22Rv1 (cell line): ENCODE results near the gene SCGB2B2.

Source experiments
- ZFX ChIP-seq: fragments of 450-650 bp; IDR thresholded peaks from 2 replicates; pipeline ENCODE4 v1.6.1; 2017; ENCODE audit warnings: antibody characterized with exemption, borderline replicate concordance
- TF ChIP-seq, protein P1 (sequence below): fragments of 450-650 bp; IDR thresholded peaks from 2 replicates; pipeline ENCODE4 v1.5.1; 2017; ENCODE audit warnings: mild to moderate bottlenecking

DNA sequence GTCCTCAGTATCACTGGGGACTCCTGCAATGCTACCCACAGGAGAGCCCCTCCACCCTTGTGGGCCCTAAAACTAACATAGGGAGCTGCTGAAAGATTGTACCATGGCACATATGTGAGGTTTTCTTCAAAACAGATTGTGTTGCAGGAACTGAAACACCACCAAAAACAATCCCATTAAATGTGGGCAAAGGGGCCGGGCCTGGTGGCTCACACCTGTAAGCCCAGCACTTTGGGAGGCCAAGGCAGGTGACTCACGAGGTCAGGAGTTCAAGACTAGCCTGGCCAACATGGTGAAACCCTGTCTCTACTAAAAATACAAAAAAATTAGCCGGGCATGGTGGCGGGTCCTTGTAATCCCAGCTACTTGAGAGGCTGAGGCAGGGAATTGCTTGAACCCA is 34.7 kb downstream of the SCGB2B2 start:
- TF ChIP-seq, protein P1, sequence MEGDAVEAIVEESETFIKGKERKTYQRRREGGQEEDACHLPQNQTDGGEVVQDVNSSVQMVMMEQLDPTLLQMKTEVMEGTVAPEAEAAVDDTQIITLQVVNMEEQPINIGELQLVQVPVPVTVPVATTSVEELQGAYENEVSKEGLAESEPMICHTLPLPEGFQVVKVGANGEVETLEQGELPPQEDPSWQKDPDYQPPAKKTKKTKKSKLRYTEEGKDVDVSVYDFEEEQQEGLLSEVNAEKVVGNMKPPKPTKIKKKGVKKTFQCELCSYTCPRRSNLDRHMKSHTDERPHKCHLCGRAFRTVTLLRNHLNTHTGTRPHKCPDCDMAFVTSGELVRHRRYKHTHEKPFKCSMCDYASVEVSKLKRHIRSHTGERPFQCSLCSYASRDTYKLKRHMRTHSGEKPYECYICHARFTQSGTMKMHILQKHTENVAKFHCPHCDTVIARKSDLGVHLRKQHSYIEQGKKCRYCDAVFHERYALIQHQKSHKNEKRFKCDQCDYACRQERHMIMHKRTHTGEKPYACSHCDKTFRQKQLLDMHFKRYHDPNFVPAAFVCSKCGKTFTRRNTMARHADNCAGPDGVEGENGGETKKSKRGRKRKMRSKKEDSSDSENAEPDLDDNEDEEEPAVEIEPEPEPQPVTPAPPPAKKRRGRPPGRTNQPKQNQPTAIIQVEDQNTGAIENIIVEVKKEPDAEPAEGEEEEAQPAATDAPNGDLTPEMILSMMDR: no peak
- no peak for TF ChIP-seq ZFX
